Measurements from ENCODE around the gene ACOT4.
"Not testable (repeated sequence)": the region's sequence is repeated elsewhere in the genome, so short reads cannot be mapped to it uniquely, and the experiment has no call there.

Gene ACOT4

DNA sequence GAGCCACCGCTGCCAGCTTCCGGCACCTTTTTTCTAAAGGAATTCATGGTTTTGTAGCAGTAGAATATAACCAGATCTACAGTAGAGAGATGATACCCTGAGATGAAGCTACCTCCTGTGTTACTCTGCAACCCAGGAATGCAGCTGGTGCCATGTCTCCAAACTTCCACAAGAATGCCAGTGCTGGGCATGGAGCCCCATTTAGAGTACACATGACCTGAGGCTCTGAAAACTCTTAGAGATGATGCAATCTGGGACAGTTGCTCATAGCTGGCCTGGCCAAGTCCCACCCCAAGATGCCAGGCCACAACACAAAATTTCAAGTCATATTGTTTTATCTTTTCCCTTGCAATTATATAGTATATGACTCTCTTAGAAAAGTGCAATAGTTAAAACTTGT, 14.5 kb upstream of the ACOT4 start:
- not testable (repeated sequence) for DNase-seq

DNA sequence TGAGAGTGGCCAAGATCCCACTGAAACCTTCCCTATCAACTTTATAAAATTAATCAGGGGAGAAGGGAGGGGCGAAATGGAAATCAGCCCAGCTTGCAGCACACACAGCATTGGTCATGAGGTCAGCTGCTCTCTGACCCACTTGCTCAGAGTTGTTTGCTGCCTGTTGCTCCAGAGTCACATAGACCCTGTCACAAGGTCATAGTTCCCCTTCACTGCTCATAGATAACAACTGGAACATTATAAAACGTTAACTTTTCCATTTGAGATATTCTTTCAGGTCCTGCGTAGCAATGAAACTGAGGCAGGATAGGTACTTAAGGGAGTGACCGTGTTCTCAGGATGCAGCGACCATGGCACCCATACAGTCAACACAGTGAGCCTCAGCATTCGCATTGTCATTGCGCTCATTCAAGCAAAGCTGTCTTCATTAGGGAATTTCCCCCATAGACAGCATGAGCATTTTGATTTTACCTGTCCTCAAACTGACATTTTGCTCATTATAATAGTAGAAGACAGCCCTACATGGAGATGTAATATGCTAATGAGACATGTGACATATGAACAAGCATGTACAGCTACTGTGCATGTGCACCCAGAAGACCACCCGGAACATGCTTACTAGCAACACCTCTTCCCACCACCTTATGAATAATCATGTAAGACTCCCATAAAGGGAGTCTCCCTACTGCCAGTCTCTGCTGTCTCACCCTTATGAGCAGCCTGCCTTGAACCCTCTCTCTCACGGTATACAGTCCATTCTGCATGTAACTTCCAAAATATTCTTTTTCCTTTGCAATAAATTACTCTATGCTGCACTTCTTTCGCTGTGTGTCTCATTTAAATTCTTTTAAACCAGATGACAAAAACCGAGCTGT, 9.3 kb upstream of the ACOT4 start:
- not testable (repeated sequence) for DNase-seq

DNA sequence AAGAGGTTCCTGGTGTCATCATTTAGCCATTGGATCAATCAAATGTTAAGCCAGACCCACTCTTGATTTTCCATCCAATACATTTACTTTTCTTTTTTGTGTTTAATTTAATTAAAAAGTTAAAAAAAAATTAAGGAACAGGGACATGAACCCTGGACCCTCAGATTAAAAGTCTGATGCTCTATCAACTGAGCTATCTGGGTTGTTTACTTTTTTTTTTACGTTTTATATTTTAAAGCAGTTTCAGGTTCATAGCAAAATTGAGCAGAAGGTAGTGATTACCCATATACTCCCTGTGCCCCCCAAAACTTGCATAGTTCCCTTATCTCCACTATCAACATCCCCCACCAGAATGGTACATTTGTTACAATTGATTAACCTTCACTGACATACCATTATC, 3.0 kb upstream of the ACOT4 start:
- no peak for DNase-seq

DNA sequence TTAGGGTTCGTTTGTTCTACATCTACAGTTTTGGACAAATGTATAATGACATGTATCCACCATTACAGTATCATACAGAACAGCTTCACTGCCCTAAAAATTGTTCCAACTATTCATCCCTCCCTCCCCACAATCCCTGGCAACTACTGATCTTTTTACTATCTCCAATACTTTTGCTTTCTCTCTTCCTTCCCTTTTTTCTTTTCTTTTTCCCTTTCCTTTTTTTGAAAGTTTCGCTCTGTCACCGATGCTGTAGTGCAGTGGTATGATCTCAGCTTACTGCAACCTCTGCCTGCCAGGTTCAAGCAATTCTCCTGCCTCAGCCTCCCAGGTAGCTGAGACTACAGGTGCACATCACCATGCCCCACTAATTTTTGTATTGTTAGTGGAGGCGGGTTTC, 2.6 kb upstream of the ACOT4 start:
- DNase-seq: no peak

DNA sequence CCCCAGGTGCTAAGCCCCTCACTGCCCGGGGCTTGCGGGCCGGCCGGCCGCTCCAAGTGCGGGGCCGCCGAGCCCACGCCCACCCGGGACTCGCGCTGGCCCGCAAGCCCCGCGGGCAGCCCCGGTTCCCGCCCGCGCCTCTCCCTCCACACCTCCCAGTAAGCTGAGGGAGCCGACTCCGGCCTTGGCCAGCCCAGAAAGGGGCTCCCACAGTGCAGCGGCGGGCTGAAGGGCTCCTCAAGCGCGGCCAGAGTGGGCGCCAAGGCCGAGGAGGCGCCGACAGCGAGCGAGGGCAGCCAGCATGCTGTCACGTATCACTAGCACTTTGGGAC, 1.0 kb upstream of the ACOT4 start:
- DNase-seq: not testable (repeated sequence)

DNA sequence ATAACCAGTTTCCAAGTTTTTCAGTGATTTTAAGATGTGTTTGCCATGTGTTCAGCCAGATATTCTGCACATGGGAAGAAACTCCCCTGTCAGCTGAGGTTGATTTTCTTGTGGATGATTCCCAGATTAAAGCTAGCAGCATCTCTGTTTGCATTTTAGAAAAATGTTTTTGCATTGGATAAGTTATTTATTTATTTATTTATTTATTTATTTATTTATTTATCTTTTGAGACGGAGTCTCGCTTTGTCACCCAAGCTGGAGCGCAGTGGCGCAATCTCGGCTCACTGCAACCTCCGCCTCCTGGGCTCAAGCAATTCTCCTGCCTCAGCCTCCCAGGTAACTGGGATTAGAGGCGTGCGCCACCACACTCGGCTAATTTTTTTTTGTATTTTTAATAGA, 2.8 kb downstream of the ACOT4 start:
- DNase-seq: no peak

DNA sequence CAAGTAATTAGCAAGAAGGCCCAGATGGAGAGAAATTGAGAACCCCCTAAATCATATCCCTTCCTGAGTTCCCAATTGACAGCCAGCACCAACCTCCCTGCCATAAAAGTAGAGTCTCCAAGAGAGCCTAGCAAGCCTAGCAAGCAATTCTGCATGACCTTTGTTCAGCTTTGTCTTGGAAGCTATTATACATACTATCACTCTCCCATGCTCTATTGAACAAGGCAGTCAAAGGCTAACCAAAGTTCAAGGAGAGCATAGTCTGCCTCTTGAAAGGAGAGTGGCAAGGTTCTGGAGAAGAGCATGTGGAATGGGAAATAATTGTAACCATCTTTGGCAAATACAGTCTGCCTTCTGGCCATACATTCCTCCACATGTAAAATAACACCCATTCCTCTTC, 7.8 kb downstream of the ACOT4 start:
- no peak for DNase-seq

DNA sequence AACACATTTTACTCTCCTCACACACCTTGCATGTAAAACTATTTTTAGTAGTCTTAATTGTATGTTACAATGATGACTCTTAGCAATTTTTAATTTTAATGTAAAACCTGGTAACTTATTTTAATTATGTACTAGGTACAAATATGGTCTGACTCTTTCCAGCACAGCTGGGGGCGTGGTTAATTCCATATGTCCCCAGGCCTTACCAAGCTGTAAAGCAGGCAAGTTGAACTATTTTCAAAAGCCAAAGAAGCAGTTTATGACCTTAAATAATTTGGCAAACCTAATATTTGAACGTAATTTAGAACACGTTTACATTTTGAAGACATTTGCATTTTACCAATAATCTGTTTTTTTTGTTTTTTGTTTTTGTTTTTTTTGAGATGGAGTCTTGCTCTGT, 11.3 kb downstream of the ACOT4 start:
- no peak for DNase-seq

DNA sequence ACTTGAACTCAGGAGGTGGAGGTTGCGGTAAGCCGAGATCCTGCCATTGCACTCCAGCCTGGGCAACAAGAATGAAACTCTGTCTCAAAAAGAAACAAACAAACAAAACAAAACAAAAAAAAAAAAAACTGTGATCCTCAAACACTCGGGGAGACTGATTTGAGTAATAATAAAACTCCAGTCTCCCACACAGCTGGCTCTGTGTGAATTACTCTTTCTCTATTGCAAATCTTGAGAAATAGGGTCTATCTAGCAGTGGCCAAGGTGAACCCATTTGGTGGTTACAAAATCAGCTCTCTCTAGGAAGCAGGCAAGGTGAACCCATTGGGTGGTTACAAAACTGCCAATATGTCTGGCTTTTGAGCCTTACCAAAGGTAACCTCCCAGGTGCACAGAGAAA, 14.6 kb downstream of the ACOT4 start:
- DNase-seq: no peak

DNA sequence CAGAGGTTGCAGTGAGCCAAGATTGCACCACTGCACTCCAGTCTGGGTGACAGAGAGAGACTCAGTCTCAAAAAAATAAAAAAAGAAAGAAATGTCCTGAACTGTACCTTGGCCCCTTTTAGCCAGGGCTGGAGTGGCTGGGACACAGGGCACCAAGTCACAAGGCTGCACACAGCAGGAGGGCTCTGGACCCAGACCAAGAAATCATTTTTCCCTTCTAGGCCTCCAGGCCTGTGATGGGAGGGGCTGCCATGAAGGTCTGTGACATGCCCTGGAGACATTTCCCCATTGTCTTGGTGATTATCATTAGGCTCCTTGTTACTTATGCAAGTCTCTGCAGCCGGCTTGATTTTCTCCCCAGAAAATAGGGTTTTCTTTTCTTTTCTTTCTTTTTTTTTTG, 15.6 kb downstream of the ACOT4 start:
- DNase-seq: no peak

DNA sequence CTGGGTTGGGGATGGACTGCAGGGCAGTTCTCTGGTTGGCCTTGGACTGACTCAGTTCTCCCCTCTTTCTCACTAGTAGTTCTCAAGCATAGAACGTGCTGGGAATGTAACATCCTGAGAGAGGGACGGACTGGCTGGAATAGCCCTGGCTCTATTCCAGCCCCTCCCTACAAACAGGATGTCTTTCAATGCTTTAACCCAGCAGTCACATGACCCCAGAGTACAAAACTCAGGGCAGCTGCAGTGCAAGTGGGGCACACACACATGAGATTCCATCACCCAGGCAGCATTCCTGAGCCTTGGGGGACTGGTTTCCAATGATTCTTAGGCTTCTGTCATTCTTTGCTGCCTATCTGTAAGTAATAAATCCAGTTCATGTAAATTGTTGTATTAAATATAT, 19.0 kb downstream of the ACOT4 start:
- DNase-seq: peak in 30 of 58 donors; percentile 1 to 67 (median 14)

DNA sequence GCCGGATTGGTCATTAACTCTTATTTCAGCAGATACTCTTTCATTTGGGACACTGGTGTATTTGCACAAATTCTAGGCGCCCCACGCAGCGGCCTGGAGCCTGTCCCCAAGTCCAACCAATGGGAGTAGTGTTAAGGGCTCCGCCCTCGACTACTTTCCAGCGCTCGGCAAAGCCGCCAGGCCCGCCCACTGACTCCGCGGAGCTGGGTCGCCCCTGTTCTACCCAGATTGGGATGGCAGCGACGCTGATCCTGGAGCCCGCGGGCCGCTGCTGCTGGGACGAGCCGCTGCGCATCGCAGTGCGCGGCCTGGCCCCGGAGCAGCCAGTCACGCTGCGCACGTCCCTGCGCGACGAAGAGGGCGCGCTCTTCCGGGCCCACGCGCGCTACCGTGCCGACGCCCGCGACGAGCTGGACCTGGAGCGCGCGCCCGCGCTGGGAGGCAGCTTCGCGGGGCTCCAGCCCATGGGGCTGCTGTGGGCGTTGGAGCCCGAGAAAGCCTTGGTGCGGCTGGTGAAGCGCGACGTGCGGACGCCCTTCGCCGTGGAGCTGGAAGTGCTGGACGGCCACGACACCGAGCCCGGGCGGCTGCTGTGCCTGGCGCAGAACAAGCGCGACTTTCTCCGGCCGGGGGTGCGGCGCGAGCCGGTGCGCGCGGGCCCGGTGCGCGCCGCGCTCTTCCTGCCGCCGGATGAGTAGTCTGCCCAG, 20.8 kb downstream of the ACOT4 start, which contains the start of gene ACOT6:
Gene ACOT6 (plus strand): TSS at position 179 of the 707 bp plus-strand sequence. CDS start 55 bp downstream, at position 234.
- DNase-seq: peak in 56 of 58 donors; percentile 20 to 84 (median 64)

DNA sequence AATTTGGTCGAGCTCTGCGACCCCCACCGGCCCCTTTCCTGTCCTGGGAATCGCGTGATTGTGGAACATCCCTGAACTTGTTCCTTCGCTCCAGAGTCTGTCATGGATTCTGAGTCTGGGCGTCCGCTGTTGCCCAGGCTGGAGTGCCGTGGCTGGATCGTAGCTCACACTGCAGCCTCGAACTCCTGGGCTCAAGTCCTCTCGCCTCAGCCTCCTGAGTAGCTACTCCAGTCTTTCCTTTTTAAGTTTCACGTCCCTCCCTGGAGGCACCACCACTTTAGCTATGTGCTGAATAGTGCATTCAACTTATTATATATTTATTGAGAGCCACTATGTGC, 21.3 kb downstream of the ACOT4 start:
- peak in 11 of 58 donors; percentile 27 to 65 (median 48) for DNase-seq

DNA sequence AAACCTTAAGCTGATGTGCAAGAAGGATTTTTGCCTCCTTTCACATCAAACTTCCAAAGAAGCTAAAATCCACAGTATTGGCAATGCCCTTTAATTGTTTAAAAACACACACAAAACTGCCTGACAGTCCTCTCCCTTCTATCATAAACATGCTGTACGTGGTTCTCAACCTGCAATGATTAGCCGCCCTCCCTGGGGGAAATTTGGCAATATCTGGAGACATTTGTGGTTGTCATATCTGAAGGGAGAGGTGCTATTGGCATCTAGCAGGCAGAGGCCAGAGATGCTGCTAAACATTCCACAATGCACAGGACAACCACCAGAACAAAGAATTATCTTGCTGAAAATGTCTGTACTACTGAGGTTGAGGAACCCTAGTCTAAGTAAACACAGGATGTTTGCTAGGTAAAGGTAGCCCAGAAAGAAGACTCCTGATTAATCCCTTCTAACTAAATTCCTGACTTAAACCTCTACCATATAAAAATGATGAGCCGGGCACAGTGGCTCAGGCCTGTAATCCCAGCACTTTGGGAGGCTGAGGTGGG, 21.8 kb downstream of the ACOT4 start:
- DNase-seq: no peak

DNA sequence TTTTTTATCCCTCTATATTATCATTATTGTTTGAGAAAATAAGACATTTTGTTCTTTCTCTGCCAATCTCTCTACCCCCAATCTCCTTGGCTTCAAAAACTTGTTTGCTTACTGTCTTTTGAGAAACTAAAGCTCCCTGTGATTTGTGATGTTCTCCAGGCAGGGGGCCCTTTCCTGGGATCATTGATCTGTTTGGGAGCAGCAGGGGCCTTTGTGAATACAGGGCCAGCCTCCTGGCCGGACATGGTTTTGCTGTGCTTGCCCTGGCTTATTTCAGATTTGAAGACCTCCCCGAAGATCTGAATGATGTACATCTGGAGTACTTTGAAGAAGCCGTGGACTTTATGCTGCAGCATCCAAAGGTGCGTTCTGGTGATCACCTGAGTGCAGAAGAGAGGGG, 25.2 kb downstream of the ACOT4 start:
- DNase-seq: no peak

DNA sequence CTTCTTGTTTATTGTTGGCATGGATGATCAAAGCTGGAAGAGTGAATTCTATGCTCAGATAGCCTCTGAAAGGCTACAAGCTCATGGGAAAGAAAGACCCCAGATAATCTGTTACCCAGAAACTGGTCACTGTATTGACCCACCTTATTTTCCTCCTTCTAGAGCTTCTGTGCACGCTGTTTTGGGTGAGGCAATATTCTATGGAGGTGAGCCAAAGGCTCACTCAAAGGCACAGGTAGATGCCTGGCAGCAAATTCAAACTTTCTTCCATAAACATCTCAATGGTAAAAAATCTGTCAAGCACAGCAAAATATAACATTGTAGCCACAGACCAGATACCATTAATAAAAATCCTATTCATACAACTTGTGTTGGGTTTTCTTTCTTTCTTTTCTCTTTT, 27.9 kb downstream of the ACOT4 start:
- no peak for DNase-seq

DNA sequence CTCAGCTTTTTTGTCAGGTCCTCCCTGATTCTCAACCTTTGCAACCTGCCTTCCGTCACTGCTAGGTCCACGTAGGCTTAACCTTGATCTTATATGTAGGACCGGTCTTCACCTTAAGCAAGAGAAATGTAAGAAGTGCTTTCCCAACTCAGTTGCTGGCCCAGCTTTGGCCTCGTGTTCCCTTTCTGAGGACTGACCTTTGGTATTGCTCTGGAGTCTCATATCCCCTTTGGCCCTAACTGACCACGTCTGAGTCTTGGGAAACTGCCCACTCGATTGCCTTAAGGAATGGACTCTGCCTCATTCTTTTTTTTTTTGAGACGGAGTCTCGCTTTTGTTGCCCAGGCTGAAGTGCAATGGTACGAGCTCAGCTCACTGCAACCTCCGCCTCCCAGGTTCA, 28.6 kb downstream of the ACOT4 start:
- DNase-seq: no peak

DNA sequence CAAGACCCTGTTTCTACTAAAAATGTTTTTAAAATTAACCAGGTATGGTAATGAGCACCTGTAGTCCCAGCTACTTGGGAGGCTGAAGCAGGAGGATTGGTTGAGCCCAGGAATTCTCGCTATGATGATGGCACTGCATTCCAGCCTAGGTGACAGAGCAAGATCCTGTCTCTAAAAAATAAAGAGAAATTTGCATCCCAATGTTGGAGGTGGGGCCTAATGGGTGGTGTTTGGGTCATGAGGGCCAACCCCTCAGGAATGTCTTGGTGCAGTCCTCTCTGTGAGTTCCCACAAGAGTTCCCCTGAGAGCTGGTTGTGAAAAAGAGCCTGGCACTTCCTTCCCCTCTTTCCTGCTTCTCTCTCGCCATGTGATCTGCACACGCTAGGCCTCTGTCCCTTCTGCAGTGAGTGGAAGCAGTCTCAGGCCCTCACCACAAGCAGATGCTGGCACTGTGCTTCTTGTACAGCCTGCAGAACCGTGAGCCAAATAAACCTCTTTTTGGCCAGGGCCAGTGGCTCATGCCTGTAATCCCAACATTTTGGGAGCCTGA, 31.9 kb downstream of the ACOT4 start:
- peak in 1 of 58 donors; percentile 1 for DNase-seq

DNA sequence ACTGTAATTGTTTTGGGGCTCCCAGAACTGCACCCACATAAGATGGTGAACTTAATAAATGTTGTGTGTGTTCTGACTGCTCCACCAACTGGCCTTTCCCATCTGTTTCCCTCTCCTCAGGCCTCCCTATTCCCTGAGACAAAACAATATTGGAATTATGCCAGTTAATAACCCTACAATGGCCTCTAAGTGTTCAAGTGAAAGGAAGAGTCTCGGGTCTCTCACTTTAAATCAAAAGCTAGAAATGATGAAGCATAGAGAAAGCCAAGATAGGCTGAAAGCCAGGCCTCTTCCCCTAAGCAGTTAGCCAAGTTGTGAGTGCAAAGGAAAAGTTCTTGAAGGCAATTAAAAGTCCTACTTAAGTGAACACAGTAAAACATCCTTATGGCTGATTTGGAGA, 34.0 kb downstream of the ACOT4 start:
- DNase-seq: no peak

DNA sequence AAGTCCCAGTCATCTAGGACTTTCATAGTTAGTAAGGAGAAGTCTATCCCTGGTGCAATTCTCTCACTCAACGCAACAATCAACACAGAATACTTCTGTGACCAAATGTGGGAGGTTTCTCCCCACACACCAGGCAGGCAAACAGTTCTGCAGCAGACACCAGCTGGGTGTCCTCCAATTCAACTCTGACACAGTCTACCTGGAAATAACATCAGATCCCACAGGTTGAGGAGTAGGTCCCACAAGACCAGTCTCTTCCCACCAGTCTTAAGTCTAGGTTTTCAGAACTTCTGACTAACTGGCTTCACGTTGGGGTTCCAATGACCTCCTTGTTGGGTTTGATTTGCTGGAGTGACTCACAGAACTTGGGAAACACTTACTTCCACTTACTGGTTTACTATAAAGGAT, 35.5 kb downstream of the ACOT4 start:
- no peak for DNase-seq

DNA sequence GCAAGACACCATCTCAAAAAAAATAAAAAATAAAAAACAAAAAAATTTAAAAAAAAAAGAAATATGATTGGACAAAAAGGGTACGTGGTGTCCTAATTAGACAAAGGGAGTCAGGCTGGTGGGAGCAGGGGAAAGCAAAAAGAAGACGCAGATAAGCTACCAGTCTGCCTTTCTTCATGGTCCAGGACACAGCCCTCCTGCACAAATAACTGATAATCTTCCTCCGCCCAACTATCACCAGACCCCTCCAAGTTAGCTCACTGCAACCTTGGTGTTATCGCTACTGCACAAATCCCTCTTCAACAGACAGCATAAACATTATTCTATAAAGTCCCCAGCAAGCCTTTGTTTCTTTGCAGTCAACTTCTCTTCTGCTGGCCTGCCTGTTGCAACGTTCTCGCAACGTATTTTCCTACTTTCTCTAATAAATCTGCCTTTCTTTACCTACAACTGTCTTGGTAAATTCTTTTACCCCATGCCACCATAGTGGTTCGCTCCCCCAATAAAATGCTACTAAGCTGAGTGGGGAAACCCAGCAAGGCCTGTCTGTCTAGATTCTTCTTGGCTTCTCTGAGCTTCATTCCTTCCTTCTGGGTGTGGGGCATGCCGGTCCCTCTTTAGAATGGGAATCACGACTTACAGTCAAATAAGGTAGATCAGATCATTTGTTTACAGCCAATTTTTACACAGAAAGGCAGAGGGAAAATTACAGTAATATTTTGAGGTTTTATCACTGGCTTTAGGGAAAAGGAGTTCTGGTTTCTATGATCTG, 38.5 kb downstream of the ACOT4 start:
- DNase-seq: no peak
